Measurements from ENCODE around the gene C1orf21. TPM values are rescaled to one million over a fixed set of nuclear protein-coding genes. Genes with fewer than 3 reads are reported as not detected.

The C1orf21 gene
- total and polyA plus RNA-seq, 2 of the 4 experiments (the other 2 are of a cell fraction) = 6.4 to 9.9 TPM

DNA sequence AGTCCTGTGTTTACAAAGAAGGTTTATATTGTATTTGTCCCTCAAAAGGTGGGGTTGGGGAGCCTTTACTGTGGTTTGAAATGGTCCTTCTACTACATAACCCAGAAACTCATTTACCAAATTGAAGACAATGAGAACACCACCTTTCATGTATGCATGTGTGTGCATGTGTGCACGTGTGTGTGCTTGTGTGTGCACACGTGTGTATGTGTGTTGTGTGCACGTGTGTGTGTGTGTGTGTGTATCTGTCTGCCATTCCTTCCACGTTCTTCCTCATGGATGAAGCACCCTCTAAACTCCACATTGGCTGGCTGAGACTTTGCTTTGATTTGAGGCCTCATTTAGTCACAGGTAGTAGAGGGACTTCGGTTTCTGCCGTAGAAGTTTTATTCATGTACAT lies 229.7 kb downstream of the C1orf21 start:
- H3K4ac ChIP-seq (ENCODE audit: low read depth, low read length) = no peak overlapping the region
- CTCF ChIA-PET = no interaction called here
- H3K4me1 ChIP-seq (ENCODE audit: control insufficient read depth, insufficient read depth, low read length) = peaks cover 3% of the 10 kb centered on the region

More for the DNA sequence above, 229.7 kb downstream of the C1orf21 start:
- dilution Hi-C loops (cut with HindIII; ENCODE audit: low sequenced_read_pairs, unreplicated experiment) (no loop called here), intact Hi-C loops (cut with micrococcal nuclease) (no loop called here), in situ Hi-C loops (cut with MboI; ENCODE audit: low sequenced_read_pairs) (no loop called here)
- Histone ChIP-seq H2AK9ac (replicated peaks; ENCODE audit: low read depth, low read length, poor library complexity) (no peak overlapping the region), H3K9me1 (ENCODE audit: insufficient read depth, low read length) (peaks cover 5% of the 10 kb centered on the region; the same call in 1 of the 2 replicates), H3K56ac (ENCODE audit: extremely low read depth, insufficient read depth, low read length) (no peak overlapping the region), H4K5ac (ENCODE audit: low read depth, low read length) (no peak overlapping the region), H3K79me1 (ENCODE audit: low read depth in 1 of 2, low read length in 2 of 2) (no peaks in the 10 kb centered on the region), H4K8ac (ENCODE audit: low read depth in 2 of 2, low read length in 2 of 2) (no peak overlapping the region), H3K4me3 (ENCODE audit: insufficient read depth, low read depth, low read length) (no peak overlapping the region), H3K4me2 (ENCODE audit: low read depth, low read length) (no peak overlapping the region), H3K36me3 (ENCODE audit: control insufficient read depth, insufficient read depth, low read length) (no peaks in the 10 kb centered on the region), H3K27ac (ENCODE audit: insufficient read depth, low read length) (no peak overlapping the region), H2AFZ (replicated peaks; ENCODE audit: low read length, poor library complexity) (no peak overlapping the region), H3K18ac (ENCODE audit: low read depth, low read length) (no peak overlapping the region), H3K27me3 (ENCODE audit: control insufficient read depth, insufficient read depth, low read length) (no peaks in the 10 kb centered on the region), H3K14ac (replicated peaks; ENCODE audit: low read depth, low read length) (no peak overlapping the region), H3K9me3 (ENCODE audit: control insufficient read depth, insufficient read depth, low read length) (no peaks in the 10 kb centered on the region), H2BK15ac (ENCODE audit: low read depth, low read length) (no peak overlapping the region), H2AK5ac (ENCODE audit: low read depth, low read length) (no peak overlapping the region), H2BK5ac (ENCODE audit: low read depth, low read length, poor library complexity, severe bottlenecking) (no peak overlapping the region), H4K91ac (ENCODE audit: insufficient read depth, low read depth, low read length) (no peak overlapping the region), H2BK120ac (ENCODE audit: low read depth, low read length) (no peak overlapping the region), H2BK20ac (ENCODE audit: low read depth, low read length) (no peak overlapping the region), H4K20me1 (ENCODE audit: insufficient read depth, low read length) (no peaks in the 10 kb centered on the region), H3K23ac (ENCODE audit: low read depth, low read length) (no peak overlapping the region), H3K9ac (ENCODE audit: low read depth, low read length) (no peak overlapping the region)
- BruUV-seq (replicated peaks) = no TSS peak
- TF ChIP-seq BHLHE40 (IDR thresholded peaks at IDR 0.05; ENCODE audit: low read depth, low read length) (no peak), MAFK (IDR thresholded peaks at IDR 0.05; ENCODE audit: low read depth, low read length) (no peak), POLR2A (IDR thresholded peaks at IDR 0.05; ENCODE audit: low read depth, low read length) (no peak), MAZ (IDR thresholded peaks at IDR 0.05; ENCODE audit: borderline replicate concordance, low read depth, low read length) (no peak), CHD1 (IDR thresholded peaks at IDR 0.05; ENCODE audit: low read depth, low read length) (no peak)
- TF ChIP-seq, protein P1, sequence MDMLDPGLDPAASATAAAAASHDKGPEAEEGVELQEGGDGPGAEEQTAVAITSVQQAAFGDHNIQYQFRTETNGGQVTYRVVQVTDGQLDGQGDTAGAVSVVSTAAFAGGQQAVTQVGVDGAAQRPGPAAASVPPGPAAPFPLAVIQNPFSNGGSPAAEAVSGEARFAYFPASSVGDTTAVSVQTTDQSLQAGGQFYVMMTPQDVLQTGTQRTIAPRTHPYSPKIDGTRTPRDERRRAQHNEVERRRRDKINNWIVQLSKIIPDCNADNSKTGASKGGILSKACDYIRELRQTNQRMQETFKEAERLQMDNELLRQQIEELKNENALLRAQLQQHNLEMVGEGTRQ (IDR thresholded peaks at IDR 0.05; ENCODE audit: low read depth, low read length) = no peak
- ATAC-seq (ENCODE audit: low read depth) = no peak
- no peak for DNase-seq
- POLR2A ChIA-PET (ENCODE audit: unreplicated experiment) = no interaction called here
- no CpG with 5 or more reads among the region's 6 CpGs for WGBS, 2 experiments (ENCODE audit: extremely low coverage in 2 of 2, insufficient read length in 1 of 2)
